TTC549 (cell line): ENCODE data around the gene TOP2B.
A peak's percentile ranks its signal among the peaks of the same experiment; 100 is the strongest.

Source experiments
- FAIRE-seq: peaks from 2 replicates; lab custom pipeline; 2012; peaks lifted over from hg19 to GRCh38; lab: Jason Lieb, UNC

Gene TOP2B, protein sequence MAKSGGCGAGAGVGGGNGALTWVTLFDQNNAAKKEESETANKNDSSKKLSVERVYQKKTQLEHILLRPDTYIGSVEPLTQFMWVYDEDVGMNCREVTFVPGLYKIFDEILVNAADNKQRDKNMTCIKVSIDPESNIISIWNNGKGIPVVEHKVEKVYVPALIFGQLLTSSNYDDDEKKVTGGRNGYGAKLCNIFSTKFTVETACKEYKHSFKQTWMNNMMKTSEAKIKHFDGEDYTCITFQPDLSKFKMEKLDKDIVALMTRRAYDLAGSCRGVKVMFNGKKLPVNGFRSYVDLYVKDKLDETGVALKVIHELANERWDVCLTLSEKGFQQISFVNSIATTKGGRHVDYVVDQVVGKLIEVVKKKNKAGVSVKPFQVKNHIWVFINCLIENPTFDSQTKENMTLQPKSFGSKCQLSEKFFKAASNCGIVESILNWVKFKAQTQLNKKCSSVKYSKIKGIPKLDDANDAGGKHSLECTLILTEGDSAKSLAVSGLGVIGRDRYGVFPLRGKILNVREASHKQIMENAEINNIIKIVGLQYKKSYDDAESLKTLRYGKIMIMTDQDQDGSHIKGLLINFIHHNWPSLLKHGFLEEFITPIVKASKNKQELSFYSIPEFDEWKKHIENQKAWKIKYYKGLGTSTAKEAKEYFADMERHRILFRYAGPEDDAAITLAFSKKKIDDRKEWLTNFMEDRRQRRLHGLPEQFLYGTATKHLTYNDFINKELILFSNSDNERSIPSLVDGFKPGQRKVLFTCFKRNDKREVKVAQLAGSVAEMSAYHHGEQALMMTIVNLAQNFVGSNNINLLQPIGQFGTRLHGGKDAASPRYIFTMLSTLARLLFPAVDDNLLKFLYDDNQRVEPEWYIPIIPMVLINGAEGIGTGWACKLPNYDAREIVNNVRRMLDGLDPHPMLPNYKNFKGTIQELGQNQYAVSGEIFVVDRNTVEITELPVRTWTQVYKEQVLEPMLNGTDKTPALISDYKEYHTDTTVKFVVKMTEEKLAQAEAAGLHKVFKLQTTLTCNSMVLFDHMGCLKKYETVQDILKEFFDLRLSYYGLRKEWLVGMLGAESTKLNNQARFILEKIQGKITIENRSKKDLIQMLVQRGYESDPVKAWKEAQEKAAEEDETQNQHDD (N-terminal part only)

DNA sequence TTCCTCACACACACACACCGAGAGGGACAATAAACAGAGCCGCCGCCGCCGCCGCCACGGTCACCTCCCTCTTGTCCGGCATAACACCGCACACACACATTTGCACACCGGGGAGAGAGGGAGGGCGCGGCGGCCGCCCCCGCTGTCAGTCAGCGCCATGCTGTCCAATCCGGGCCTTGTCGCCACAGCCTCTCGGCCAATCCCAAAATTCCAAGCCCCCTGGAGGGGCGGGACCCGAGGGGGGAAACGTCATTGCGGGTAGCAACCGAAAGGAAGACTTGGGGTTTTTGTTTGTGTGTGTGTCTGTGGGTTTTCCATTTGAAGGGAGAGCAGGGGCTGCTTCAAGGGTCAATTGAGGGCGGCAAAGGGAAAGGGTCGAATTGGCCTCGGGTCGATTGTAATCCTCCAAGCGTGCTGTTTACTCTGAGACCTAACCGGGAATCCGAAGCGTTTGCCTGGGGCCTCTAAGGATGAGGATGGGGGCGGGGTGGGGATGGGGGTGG lies at the start of gene TOP2B:
TOP2B (minus strand) TSS at position 96 of the 503 bp plus-strand sequence. CDS start 610 bp downstream, outside the sequence.
- peak; percentile 74 for FAIRE-seq

DNA sequence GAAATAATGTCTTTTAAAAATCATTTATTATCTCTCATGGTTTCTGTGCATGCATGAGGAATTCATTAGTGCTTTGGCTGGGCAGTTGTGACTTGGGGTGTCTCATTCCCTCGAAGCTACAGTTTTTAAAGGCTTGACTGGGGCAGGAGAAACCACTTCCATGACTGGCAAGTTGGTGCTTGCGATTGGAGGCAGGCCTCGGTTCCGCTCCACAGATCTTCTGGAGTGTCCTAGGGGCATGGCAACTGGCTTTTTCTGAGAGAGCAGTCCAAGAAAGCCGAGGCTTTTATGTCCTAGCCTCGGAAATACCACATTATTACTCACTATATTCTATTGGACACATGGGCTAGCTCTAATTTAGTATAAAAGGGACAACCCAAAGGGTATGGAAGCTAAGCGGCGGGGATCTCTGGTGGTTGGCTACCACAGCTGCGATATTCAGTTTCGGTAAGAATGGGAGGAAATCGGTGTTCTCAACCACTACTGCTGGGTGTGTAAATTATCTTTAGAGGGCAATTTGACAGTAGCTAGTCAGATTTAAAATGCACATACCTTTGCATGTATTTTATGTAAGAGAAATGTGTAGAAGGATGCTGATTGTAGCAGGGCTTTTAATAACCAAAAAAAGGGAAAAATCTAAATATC lies 48.8 kb upstream of the TOP2B start:
- FAIRE-seq = no peak

DNA sequence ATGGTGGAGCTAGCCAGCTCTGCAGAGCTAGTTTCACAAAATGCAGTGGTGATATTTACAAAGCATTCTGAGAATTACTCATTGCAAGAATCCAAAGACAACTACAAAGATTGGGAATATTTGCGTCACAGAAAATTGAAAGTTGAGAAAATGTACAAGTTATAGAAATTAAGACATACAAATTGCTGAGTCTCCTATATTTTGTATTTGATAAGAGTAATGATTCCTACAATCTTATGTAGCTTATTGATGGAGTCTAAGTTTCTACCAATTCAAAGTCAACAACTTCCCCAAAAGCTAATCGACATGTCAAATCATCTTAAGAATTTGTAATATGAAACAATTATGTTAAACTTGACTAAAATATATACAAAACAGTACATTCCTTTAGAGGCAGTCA lies 46.4 kb upstream of the TOP2B start:
- no peak for FAIRE-seq

DNA sequence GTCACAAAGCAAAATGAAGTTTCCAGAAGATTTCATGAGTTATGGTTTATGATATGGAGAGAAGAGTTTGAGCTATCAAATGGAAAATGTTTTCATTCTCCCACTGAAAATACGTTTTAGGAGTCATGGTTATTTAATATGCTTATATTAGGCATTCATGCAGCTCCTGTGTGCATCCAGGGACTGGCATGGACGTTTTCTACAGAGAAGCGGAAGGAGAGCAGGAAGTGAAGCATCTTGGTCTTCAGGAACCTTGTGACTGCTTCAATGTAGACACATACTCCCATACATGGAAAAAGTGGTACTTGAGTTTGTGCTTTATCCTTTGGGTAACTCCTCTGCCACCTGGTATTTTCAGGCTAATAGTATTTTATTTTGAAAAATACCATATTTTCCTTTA lies 43.3 kb upstream of the TOP2B start:
- no peak for FAIRE-seq

DNA sequence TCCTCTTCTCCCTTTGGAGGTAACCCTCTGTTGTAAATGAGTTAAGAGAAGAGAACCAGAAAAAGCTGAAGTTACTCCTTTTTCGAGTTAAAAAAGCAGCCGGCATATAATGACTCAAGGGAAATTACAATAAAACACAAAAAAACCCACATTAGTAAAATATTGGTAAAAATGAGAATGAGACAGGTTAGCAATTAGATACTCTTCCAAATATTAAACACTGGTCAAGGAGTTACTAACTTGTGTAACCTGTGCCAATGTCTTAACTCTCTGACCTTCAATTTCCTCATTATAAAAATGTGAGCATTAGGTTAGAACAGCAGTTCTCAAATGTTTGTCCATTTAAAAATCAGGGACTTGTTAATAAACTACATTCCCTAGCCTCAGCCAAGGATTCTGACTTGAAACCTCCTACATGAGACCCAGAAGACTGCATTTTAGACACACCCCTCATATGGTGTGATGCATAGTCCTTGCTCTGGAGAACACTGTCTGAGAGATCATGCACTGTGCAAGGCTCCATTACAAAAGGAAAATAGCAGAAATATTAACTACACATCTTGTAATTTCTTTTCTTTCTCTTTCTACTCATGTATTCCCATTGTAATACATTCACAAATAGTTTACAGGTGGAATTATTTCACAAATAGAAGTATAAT lies 42.7 kb upstream of the TOP2B start:
- no peak for FAIRE-seq

DNA sequence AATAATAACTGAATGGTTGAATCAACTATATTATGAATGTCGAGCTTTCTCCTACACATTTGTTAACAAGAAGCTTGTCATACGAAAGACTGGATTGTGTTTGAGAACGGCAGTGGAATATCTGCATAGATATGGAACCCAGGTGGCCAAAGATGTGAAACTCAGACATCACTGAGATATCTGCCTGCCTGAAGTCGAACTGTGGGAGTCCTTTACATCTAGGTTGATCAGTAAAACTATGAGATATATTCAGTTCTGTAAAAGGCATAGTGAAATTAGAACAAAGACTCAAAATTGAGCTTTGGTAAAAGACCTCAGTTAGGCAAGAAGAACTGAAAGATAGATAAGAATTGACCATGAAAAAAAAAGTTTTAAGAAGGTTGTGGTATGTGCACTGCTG lies 41.5 kb upstream of the TOP2B start:
- FAIRE-seq = no peak

DNA sequence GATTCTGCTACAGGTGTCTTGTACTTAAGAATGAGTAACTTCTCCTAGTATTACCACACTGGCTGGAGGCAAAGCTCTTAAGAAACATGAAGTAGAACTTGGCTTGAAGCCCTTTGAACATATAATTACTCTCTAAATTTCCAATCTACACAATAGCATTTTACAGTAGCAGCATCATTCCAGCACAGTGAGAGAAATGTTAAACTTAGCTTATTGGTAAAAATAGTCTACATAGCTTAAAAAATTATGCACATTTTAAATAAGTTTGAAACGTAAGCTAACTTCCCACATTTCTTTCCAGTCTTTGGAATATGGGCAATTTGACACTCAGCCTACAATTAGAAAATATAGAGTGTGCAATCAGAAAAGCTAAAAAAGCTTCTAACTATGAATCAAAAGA lies 32.8 kb upstream of the TOP2B start:
- no peak for FAIRE-seq

DNA sequence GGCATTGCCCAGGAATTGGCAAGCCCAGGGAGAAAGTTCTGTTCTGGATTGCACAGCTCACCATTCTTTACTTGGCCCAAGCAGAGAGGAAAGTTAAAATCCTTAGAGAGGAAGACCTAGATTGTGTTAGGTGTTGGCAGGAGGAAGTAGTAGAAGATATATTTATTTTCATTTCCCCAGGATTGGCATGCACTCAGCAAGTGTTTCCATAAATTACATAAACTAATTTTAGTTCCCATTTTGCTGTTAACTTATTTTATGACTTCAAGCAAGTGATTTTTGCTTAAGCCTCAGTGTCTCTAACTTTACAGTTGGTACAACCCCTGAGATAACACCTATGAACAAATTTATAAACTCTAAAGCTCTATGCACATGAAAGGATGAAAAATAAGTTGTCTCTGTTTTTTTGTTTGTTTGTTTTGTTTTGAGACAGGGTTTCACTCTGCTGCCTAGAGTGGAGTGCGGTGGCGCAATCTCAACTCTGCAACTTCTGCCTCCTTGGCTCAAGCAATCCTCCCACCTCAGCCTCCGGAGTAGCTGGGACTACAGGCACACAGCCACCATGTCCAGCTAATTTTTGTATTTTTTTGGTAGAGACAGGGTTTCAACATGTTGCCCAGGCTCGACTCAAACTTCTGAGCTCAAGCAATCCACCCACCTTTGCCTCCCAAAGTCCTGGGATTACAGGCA lies 31.2 kb upstream of the TOP2B start:
- no peak for FAIRE-seq

DNA sequence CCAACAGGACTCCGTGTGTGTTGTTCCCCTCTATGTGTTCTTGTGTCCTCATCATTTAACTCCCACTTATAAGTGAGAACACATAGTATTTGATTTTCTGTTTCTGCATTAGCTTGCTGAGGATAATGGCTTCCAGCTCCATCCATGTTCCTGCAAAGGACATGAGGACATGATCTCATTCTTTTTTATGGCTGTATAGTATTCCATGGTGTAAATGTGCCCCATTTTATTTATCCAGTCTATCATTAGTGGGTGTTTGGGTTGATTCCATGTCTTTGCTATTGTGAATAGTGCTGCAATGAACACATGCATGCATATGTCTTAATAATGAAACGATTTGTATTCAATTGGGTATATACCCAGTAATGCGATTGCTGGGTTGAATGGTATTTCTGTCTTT lies 28.5 kb upstream of the TOP2B start:
- FAIRE-seq = no peak

DNA sequence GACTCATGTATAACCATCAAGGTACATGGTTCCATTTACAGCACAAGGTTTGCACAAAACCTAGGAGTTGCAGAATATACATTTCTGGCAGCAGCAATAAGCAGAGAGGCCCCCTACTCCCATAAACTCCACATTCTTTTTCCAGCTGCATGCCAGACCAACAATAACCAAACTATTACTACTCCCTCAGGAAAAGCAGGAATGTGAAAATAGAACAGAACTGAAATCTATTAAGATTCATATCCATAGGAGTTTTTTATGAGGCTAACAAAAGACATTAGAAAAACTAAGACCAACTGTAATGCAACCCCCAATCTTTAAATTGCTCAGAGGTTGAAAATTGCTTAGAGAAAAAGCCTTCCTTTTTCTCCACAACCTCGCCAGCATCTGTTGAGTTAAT lies 27.6 kb upstream of the TOP2B start:
- FAIRE-seq = no peak

DNA sequence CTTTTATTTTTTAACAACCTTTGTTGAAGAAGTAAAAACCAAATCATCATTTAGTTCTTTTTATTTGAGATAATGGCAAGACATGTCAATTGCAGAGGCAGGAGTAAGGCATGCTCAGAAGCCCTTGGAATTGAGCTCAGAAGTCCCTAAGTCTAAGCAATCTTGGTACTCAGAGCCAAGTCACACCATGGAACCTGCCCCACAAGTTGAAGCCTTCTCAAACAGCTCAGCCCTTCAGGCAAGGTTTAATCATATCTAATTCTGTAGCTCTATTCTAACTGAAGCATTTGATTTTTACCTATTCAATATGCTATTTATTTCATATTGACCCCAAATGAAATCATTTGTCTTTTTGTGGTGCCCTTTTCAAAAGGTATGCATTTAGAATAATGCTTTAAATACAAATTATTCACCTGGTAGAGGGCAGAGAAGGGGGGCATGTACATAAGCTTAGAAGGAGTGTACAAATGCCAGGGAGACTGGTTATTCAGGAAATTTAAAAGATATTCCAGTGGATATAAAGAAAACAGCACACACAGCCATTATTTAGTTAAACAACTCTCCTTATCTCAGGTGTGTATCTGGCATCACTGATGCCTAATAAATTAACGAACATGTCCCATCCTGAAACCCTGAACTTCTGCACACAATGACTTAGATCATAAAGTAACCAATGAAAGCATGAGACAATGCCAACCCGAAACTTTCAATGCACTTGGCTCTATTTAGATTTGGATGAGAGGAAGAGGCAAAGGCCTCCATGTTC lies 26.2 kb upstream of the TOP2B start:
- no peak for FAIRE-seq

DNA sequence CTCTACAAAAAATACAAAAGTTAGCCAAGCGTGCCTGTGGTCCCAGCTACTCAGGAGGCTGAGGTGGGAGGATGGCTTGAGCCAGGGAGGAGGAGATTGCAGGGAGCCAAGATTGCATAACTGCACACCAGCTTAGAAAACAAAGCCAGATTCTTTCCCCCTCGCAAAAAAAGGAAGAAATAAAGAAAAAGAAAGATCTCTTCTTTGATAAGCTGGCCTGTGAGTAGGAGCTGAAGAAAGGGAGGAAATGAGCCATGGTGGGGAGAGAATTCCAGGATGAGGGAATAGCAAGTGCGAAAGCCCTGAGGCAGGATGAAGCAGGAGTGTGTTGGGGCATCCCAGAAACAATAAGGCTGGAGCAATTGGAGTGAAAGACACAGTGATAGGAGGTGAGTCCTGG lies 24.5 kb upstream of the TOP2B start:
- FAIRE-seq = no peak

DNA sequence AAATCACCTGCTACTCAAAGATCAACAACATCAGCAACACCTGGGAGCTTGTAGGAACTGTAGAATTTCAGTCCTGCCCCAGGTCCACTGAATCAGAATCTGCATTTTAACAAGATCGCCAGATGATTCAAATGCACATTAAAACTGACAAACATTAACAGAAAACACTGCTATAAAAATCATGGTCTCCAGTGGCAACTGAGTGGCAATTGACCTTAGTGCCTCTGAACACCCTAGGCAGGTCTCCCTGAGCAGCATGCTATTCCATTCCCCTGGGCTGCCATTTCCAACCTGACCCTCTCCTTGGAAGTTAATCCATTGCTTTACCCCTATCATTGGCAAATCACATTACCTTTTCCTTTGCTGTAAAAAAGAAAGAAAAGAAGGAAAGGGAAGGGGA lies 23.0 kb upstream of the TOP2B start:
- FAIRE-seq = no peak

DNA sequence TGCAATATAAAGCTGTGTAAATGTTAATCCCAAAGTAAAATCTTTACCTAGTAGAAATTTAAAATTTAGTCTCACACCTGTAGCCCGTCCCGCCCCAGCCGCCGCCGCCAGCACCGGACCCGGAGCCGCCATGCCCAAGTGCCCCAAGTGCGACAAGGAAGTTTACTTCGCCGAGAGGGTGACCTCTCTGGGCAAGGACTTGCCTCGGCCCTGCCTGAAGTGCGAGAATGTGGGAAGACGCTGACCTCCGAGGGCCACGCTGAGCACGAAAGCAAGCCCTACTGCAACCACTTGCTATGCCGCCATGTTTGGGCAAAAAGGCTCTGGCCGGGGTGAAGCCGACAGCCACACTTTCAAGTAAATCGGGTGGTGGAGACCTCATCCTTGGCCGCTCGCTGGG lies 22.1 kb upstream of the TOP2B start:
- FAIRE-seq = no peak

DNA sequence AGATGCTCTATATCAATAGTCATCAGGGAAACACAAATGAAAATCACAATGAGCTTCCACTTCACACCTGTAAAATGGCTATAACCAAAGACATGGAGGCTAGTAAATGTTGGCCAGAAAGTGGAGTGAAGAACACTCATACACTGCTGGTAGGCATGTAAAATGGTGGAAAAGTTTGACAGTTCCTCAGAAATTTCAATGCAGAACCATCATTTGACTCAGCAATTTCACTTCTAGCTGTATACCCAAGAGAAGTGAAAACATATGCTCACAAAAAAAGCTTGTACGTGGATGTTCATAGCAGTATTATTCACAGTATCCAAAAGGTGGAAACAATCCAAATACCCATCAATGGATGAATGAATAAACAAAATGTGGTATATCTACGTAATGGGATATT lies 19.2 kb upstream of the TOP2B start:
- FAIRE-seq = no peak

DNA sequence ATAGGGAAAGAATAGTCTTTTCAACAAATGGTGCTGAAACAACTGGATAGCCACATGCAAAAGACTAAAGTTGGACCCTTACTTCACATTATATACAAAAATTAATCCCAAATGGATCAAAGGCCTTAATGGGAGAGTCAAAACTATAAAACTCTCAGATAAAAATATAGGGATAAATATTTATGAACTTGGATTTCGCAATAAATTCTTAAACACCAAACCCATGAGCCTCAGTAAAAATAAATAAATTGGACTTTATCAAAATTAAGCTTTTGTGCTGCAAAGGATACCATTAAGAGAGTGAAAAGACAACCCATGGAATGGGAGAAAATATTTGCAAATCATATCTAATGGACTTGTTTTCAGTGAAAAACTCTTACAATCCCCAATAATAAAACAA lies 18.7 kb upstream of the TOP2B start:
- FAIRE-seq = no peak

DNA sequence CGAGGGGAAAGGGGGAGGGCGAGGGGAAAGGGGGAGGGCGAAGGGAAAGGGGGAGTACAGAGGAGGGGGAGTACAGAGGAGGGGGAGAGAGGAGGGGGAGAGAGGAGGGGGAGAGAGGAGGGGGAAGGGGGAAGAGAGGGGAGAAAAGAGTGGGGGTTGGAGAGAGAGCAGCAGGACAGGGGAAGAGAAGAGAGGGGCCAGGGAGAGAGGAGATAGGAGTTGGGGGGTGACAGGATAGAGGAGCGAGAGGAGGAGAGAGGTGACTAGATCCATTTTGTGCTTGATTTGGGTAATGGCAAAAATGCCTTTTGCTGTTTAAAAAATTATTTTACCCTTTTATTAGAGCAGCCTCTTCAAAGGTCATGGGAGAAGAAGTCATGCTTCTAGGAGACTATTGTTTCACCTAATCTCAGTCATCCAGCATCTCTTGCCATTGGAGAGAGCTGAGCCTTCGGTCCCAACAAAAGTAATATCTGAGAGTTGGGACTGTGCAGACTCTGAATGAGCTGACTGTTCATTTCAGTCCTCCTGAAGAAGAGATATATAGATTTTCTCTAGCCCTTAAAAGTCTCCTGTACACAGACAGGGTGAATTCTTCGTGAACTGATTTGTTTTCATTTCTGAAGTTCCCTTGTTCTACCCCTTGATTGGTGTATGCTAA lies 15.1 kb upstream of the TOP2B start:
- no peak for FAIRE-seq

DNA sequence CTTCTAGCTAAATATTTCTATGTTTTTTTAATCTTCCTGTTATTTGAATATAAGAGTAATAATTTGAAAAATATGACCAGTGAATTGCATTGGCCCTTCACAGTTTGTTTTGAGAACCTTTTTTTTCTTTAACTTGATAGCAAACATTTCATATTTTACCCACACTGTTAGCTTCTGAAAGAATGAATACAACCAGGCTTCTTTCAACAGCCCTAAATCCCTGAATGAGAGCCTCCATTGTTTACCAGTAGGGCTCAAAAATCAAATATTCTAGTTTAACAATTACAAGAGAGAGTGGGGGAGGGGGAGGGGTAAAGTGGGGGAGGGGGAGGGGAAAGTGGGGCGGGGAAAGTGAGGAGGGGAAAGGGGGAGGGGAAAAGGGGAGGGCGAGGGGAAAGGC lies 14.5 kb upstream of the TOP2B start:
- no peak for FAIRE-seq

DNA sequence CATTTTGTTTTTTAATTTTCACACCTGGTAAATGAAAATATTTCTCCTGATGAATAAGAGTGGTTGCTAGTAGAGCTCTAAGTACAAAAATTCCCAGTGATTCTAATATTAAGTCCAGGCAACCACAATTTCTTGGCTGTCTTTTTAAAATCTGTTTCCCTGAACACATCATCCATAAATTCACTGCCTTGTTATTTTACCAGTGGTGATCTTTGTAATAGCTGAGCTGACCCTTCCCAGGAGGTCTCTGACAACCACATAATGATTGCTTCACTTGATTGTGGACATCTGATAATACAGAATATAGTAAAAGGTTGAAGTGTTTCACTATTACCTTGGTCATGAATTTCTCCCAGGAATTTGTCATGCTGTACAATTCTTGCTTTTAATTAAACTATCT lies 13.9 kb upstream of the TOP2B start:
- no peak for FAIRE-seq

DNA sequence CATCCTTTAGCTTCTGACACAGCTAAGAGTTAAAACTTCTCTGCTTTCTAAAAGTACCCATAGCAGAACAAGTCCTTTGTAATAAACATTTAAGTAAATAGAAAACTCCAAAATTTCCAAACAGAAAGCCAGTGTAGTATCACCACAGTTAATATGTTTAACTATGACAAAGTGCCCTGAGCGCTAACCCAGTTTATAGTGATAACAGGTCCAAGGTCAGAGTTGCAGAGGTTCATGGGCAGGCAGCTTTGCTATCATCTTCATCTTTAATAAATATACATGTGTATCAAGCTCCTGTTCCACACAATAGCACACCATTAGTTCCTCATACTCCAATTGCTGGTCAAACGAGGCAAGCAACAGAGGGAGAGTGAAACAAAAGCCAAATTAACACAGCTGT lies 12.4 kb upstream of the TOP2B start:
- no peak for FAIRE-seq
